BJ (cell line): ENCODE data around the gene SPON1. TPM values are rescaled to one million over a fixed set of nuclear protein-coding genes. Genes with fewer than 3 reads are reported as not detected.

Experiments
- CTCF ChIA-PET: fragments of 350-600 bp; formaldehyde crosslinking; extraction: SDS; loops from one replicate; lab custom pipeline; 2021; ENCODE audit warnings: antibody characterized with exemption, inconsistent platforms; lab: Yijun Ruan, JAX
- POLR2A ChIA-PET: fragments of 300-600 bp; sonication (Branson Sonifier 250); formaldehyde crosslinking; extraction: SDS; loops from one replicate; lab custom pipeline; 2021; ENCODE audit warnings: antibody characterized with exemption; lab: Charles Lee
- DNase-seq: peaks from one replicate; pipeline ENCODE4 v3.0.0-alpha.2; 2011; ENCODE audit warnings: low read depth
- H3K27me3 ChIP-seq: 2 replicates; pipeline ENCODE4 v1.6.0; 2011; ENCODE audit warnings: low read length; ENCODE audit not compliant: control insufficient read depth, insufficient read depth
- H3K36me3 ChIP-seq: 2 replicates; pipeline ENCODE4 v1.5.1; 2011; ENCODE audit warnings: low read length; ENCODE audit not compliant: control insufficient read depth, insufficient read depth
- H3K4me3 ChIP-seq: 2 replicates; pipeline ENCODE4 v1.5.1; 2011; ENCODE audit warnings: low read depth, mild to moderate bottlenecking, control low read depth, low read length
- CTCF ChIP-seq: IDR thresholded peaks from 2 replicates; pipeline ENCODE4 v1.5.1; 2011; ENCODE audit warnings: low read depth, mild to moderate bottlenecking, control low read depth, inconsistent platforms, low read length, moderate library complexity; ENCODE audit not compliant: insufficient read depth
- polyA plus RNA-seq: library from polyadenylated mRNA; depleted of rRNA; stranded (reverse); fragments of >200 nt; gene quantifications from 2 replicates; pipeline ENCODE4 v1.2.3, GENCODE V29; 2011

Gene SPON1
- polyA plus RNA-seq, 1 experiment: not detected

GRCh38 chr11:14124886-14125285 is 162.4 kb downstream of the SPON1 start:
- Histone ChIP-seq H3K27me3 (no peaks in the 10 kb centered on the region), H3K4me3 (no peak overlapping the region), H3K36me3 (no peaks in the 10 kb centered on the region)
- ChIA-PET CTCF (no interaction called here), POLR2A (no interaction called here)
- TF ChIP-seq CTCF: no peak
- DNase-seq: no peak

- no peak for DNase-seq
- Histone ChIP-seq H3K27me3 (no peaks in the 10 kb centered on the region), H3K36me3 (no peaks in the 10 kb centered on the region), H3K4me3 (no peak overlapping the region)
- ChIA-PET CTCF (interaction anchor here (1.1 kb wide), 1 partner anchor 11 kb away, joined by 3 read pairs; no protein-coding TSS in a partner anchor), POLR2A (no interaction called here)
- no peak for TF ChIP-seq CTCF
These were observed 163.0 kb downstream of the SPON1 start for GRCh38 chr11:14125529-14125928.

- ChIA-PET CTCF (no interaction called here), POLR2A (no interaction called here)
- no peak for DNase-seq
- Histone ChIP-seq H3K27me3 (no peaks in the 10 kb centered on the region), H3K36me3 (no peaks in the 10 kb centered on the region), H3K4me3 (no peak overlapping the region)
- TF ChIP-seq CTCF: no peak
These were observed 165.2 kb downstream of the SPON1 start for GRCh38 chr11:14127679-14128078.

GRCh38 chr11:14132312-14132711 is 169.8 kb downstream of the SPON1 start:
- DNase-seq: no peak
- CTCF ChIA-PET: no interaction called here
- POLR2A ChIA-PET: no interaction called here
- H3K36me3 ChIP-seq: no peaks in the 10 kb centered on the region
- TF ChIP-seq CTCF: no peak
- no peaks in the 10 kb centered on the region for H3K27me3 ChIP-seq
- H3K4me3 ChIP-seq: no peak overlapping the region

- Histone ChIP-seq H3K4me3 (no peak overlapping the region), H3K27me3 (no peaks in the 10 kb centered on the region), H3K36me3 (no peaks in the 10 kb centered on the region)
- no peak for TF ChIP-seq CTCF
- ChIA-PET CTCF (no interaction called here), POLR2A (no interaction called here)
- DNase-seq: no peak
These were observed 170.9 kb downstream of the SPON1 start for GRCh38 chr11:14133381-14133780.
